H9 (cell line): ENCODE data around the gene GCH1. TPM values are rescaled to one million over a fixed set of nuclear protein-coding genes. Genes with fewer than 3 reads are reported as not detected.

Source experiments
- DNase-seq: peaks from one replicate; pipeline ENCODE4 v3.0.0-alpha.2; 2017
- H2AFZ ChIP-seq: one replicate; pipeline ENCODE4 v1.6.1; 2013; ENCODE audit warnings: mild to moderate bottlenecking, low read length, control low read depth, moderate library complexity
- H2AK5ac ChIP-seq: 2 replicates; pipeline ENCODE4 v1.6.1; 2013; ENCODE audit warnings: low read length, control low read depth, mixed read lengths; ENCODE audit not compliant: insufficient read length
- H2BK120ac ChIP-seq: one replicate; pipeline ENCODE4 v1.6.1; 2013; ENCODE audit warnings: low read depth, mild to moderate bottlenecking, low read length, control low read depth, inconsistent platforms; ENCODE audit not compliant: poor library complexity, severe bottlenecking
- H2BK12ac ChIP-seq: 2 replicates; pipeline ENCODE4 v1.6.1; 2013; ENCODE audit warnings: low read length, control low read depth, mixed read lengths, low read depth; ENCODE audit not compliant: insufficient read length
- H2BK15ac ChIP-seq: 2 replicates; pipeline ENCODE4 v1.6.1; 2013; ENCODE audit warnings: low read depth, low read length, control low read depth
- H2BK20ac ChIP-seq: one replicate; pipeline ENCODE4 v1.6.1; 2013; ENCODE audit warnings: low read depth, mild to moderate bottlenecking, low read length, control low read depth, inconsistent platforms; ENCODE audit not compliant: poor library complexity, severe bottlenecking
- H2BK5ac ChIP-seq: 2 replicates; pipeline ENCODE4 v1.6.1; 2013; ENCODE audit warnings: low read length, control low read depth, mixed read lengths; ENCODE audit not compliant: insufficient read length
- H3K14ac ChIP-seq: 2 replicates; pipeline ENCODE4 v1.6.1; 2013; ENCODE audit warnings: low read length, control low read depth; ENCODE audit not compliant: insufficient read depth
- H3K18ac ChIP-seq: 2 replicates; pipeline ENCODE4 v1.6.1; 2013; ENCODE audit warnings: low read depth, mild to moderate bottlenecking, mixed read lengths, low read length, control low read depth; ENCODE audit not compliant: insufficient read length
- H3K23ac ChIP-seq: 2 replicates; pipeline ENCODE4 v1.6.1; 2013; ENCODE audit warnings: low read length, control low read depth, mixed read lengths, low read depth; ENCODE audit not compliant: insufficient read length
- H3K23me2 ChIP-seq: 2 replicates; pipeline ENCODE4 v1.6.1; 2013; ENCODE audit warnings: low read depth, mild to moderate bottlenecking, mixed read lengths, low read length, control low read depth; ENCODE audit not compliant: insufficient read length, poor library complexity, severe bottlenecking
- H3K27ac ChIP-seq: 2 replicates; pipeline ENCODE4 v1.5.1; 2013; ENCODE audit warnings: low read length, control low read depth, mixed read lengths, low read depth; ENCODE audit not compliant: insufficient read length
- H3K27me3 ChIP-seq: 2 replicates; pipeline ENCODE4 v1.6.1; 2013; ENCODE audit warnings: low read length, control low read depth, inconsistent platforms; ENCODE audit not compliant: insufficient read depth
- H3K4ac ChIP-seq: 2 replicates; pipeline ENCODE4 v1.6.1; 2013; ENCODE audit warnings: low read depth, mild to moderate bottlenecking, control low read depth, inconsistent platforms, low read length, moderate library complexity
- H3K4me1 ChIP-seq: 2 replicates; pipeline ENCODE4 v1.6.1; 2013; ENCODE audit warnings: low read length, control low read depth, inconsistent platforms; ENCODE audit not compliant: insufficient read depth
- H3K4me2 ChIP-seq: 2 replicates; pipeline ENCODE4 v1.6.1; 2013; ENCODE audit warnings: low read length, control low read depth, mixed read lengths; ENCODE audit not compliant: insufficient read length, insufficient read depth
- H3K56ac ChIP-seq: 2 replicates; pipeline ENCODE4 v1.6.1; 2013; ENCODE audit warnings: low read depth, mild to moderate bottlenecking, mixed read lengths, low read length, control low read depth; ENCODE audit not compliant: insufficient read length
- H3K79me1 ChIP-seq: 2 replicates; pipeline ENCODE4 v1.6.1; 2013; ENCODE audit warnings: low read depth, mild to moderate bottlenecking, moderate library complexity, low read length, control low read depth, inconsistent platforms; ENCODE audit not compliant: insufficient read depth, poor library complexity, severe bottlenecking
- H3K79me2 ChIP-seq: 2 replicates; pipeline ENCODE4 v1.6.1; 2013; ENCODE audit warnings: low read length, control low read depth, inconsistent platforms; ENCODE audit not compliant: insufficient read depth
- H3K9ac ChIP-seq: 2 replicates; pipeline ENCODE4 v1.6.1; 2013; ENCODE audit warnings: low read length, control low read depth, mixed read lengths; ENCODE audit not compliant: insufficient read length; ENCODE audit errors: extremely low read depth
- H3K9me3 ChIP-seq: one replicate; pipeline ENCODE4 v1.6.1; 2013; ENCODE audit warnings: low read depth, low read length, inconsistent platforms; ENCODE audit not compliant: control insufficient read depth
- H3T11ph ChIP-seq: one replicate; pipeline ENCODE4 v1.6.1; 2013; ENCODE audit warnings: mild to moderate bottlenecking, low read length, control low read depth, inconsistent platforms
- H4K20me1 ChIP-seq: one replicate; pipeline ENCODE4 v1.6.1; 2013; ENCODE audit not compliant: control insufficient read depth, insufficient read length, insufficient read depth
- H4K5ac ChIP-seq: 2 replicates; pipeline ENCODE4 v1.6.1; 2013; ENCODE audit warnings: low read depth, mild to moderate bottlenecking, mixed read lengths, low read length, control low read depth; ENCODE audit not compliant: insufficient read length
- H4K8ac ChIP-seq: replicated peaks from 2 replicates; pipeline ENCODE4 v1.6.1; 2013; ENCODE audit warnings: low read length, control low read depth, mixed read lengths, low read depth; ENCODE audit not compliant: insufficient read length
- H4K91ac ChIP-seq: 2 replicates; pipeline ENCODE4 v1.6.1; 2013; ENCODE audit warnings: low read depth, mild to moderate bottlenecking, moderate library complexity, mixed read lengths, low read length, control low read depth; ENCODE audit not compliant: insufficient read length
- H3K27ac Mint-ChIP-seq, 3 experiments: 2 replicates in 2 of 3; 3 replicates in 1 of 3; pipeline ENCODE4 v1.8.0; 2020 to 2021; ENCODE audit warnings: mixed read lengths in 3 of 3, mild to moderate bottlenecking in 1 of 3, moderate library complexity in 1 of 3
- H3K27me3 Mint-ChIP-seq: 2 replicates; pipeline ENCODE4 v1.8.0; 2021; ENCODE audit warnings: low read depth, mild to moderate bottlenecking, moderate library complexity, mixed read lengths
- H3K36me3 Mint-ChIP-seq, 3 experiments: 2 replicates in 2 of 3; 3 replicates in 1 of 3; pipeline ENCODE4 v1.8.0; 2020 to 2021; ENCODE audit warnings: low read depth in 3 of 3, mixed read lengths in 3 of 3; ENCODE audit not compliant: insufficient read depth in 1 of 3
- H3K4me1 Mint-ChIP-seq, 2 experiments: 2 replicates each; pipeline ENCODE4 v1.8.0; 2020; ENCODE audit warnings: mixed read lengths in 2 of 2
- H3K4me3 Mint-ChIP-seq, 2 experiments: 2 replicates in 1 of 2; 3 replicates in 1 of 2; pipeline ENCODE4 v1.8.0; 2020 to 2021; ENCODE audit warnings: mild to moderate bottlenecking in 2 of 2, mixed read lengths in 2 of 2, moderate library complexity in 1 of 2
- H3K9me3 Mint-ChIP-seq, 2 experiments: 2 replicates in 1 of 2; 3 replicates in 1 of 2; pipeline ENCODE4 v1.8.0; 2020; ENCODE audit warnings: mild to moderate bottlenecking in 2 of 2, mixed read lengths in 2 of 2, moderate library complexity in 1 of 2
- CTCF ChIP-seq: fragments of 200-600 bp; sonication (generic); conservative IDR thresholded peaks from 3 replicates; pipeline ENCODE4 v1.8.0; 2021; ENCODE audit warnings: antibody characterized with exemption, mild to moderate bottlenecking
- WGBS: extraction: QIAGEN DNeasy Blood & Tissue Kit; methylation state at CpG from one replicate; pipeline ENCODE4 v1.1.7; 2013; ENCODE audit warnings: missing lambda C conversion rate, low lambda C conversion rate, mixed read lengths; ENCODE audit not compliant: insufficient read length; ENCODE audit errors: extremely low coverage; 5-methylcytosine and 5-hydroxymethylcytosine counted together
- total RNA-seq: library from RNA; stranded (reverse); gene quantifications from 2 replicates; pipeline ENCODE4 v1.2.1, GENCODE V29; 2021

GCH1 gene
- total RNA-seq, 1 experiment from 2014 or later: 7.7 TPM

GRCh38 chr14:54944737-54945391 is 42.2 kb upstream of the GCH1 start:
- Histone ChIP-seq H3K79me2 (no peaks in the 10 kb centered on the region), H2BK5ac (no peak overlapping the region), H3K9ac (no peak overlapping the region), H3T11ph (no peak overlapping the region), H3K9me3 (no peaks in the 10 kb centered on the region), H3K79me1 (no peaks in the 10 kb centered on the region), H3K4ac (no peak overlapping the region), H3K14ac (no peak overlapping the region), H2BK15ac (no peak overlapping the region), H2BK120ac (no peak overlapping the region), H2BK20ac (no peak overlapping the region), H3K23me2 (no peaks in the 10 kb centered on the region), H2AFZ (no peak overlapping the region), H2BK12ac (no peak overlapping the region), H3K23ac (no peak overlapping the region), H2AK5ac (no peak overlapping the region), H3K4me1 (no peaks in the 10 kb centered on the region; the same call in 1 of the 2 replicates), H3K27me3 (no peaks in the 10 kb centered on the region), H3K27ac (no peak overlapping the region), H4K20me1 (no peaks in the 10 kb centered on the region), H3K18ac (no peak overlapping the region), H3K56ac (no peak overlapping the region), H4K91ac (no peak overlapping the region), H4K5ac (no peak overlapping the region), H4K8ac (no peak overlapping the region), H3K4me2 (no peak overlapping the region)
- WGBS: no CpG with 5 or more reads among the region's 9 CpGs
- H3K36me3 Mint-ChIP-seq: peaks cover 40 to 84% (median 84%) of the 10 kb centered on the region in 3 experiments
- H3K27me3 Mint-ChIP-seq: no peaks in the 10 kb centered on the region
- H3K9me3 Mint-ChIP-seq: peaks cover 19 to 20% of the 10 kb centered on the region in 2 experiments
- peaks cover 2 to 14% of the 10 kb centered on the region in 2 experiments; a peak in 3 of 4 replicates for H3K4me1 Mint-ChIP-seq
- H3K4me3 Mint-ChIP-seq: no peak overlapping the region
- TF ChIP-seq CTCF: no peak
- no peak for DNase-seq
- peak overlapping the region in 1 of 3 experiments; percentile 59; a peak in 2 of 7 replicates for H3K27ac Mint-ChIP-seq
